K562 (cell line): ENCODE measurements around the gene DTX4. TPM values are rescaled to one million over a fixed set of nuclear protein-coding genes. Genes with fewer than 3 reads are reported as not detected.

Experiments used
- ATAC-seq: fragments of 200-7000 bp; cut with Tn5 transposase; 3 replicates; pipeline ENCODE4 v1.9.1; 2020; ENCODE audit warnings: moderate library complexity
- BruUV-seq: library from RNA; stranded (reverse); fragments of 400-500 nt; replicated peaks from 2 replicates; lab custom pipeline; 2021; lab: Mats Ljungman, UMichigan
- CTCF ChIA-PET: fragments of 300-600 bp; formaldehyde crosslinking; extraction: SDS; loops from one replicate; lab custom pipeline; 2021; ENCODE audit warnings: low intra/inter-chr PET ratio; lab: Yijun Ruan, JAX
- POLR2A ChIA-PET: fragments of 300-600, 350-650 bp; sonication (Branson Sonifier 250); formaldehyde crosslinking; extraction: SDS; loops from one replicate; lab custom pipeline; 2021; ENCODE audit warnings: antibody characterized with exemption, inconsistent platforms; lab: Yijun Ruan, JAX
- DNase-seq, 4 experiments: peaks; one replicate each; pipeline versions ENCODE4 v3.0.0 to v3.0.0-alpha.2; 2011 to 2018; ENCODE audit warnings: low spot score in 3 of 4, mixed read lengths in 3 of 4; ENCODE audit errors: extremely low read depth in 1 of 4
- FAIRE-seq: peaks from 2 replicates; lab custom pipeline; 2011; peaks lifted over from hg19 to GRCh38; lab: Jason Lieb, UNC
- H2AFZ ChIP-seq: 2 replicates; pipeline ENCODE4 v1.6.0; 2011; ENCODE audit warnings: low read depth, low read length, control low read depth, inconsistent platforms
- H3K27ac ChIP-seq: fragments of 200-600 bp; 3 replicates; pipeline ENCODE4 v1.8.0; 2011; ENCODE audit warnings: low read depth, mild to moderate bottlenecking, control low read depth, inconsistent platforms, low read length, moderate library complexity, mixed read lengths; ENCODE audit errors: extremely low read depth
- H3K27me3 ChIP-seq, 2 experiments: fragments of 300-600 bp in 1 of 2; 2 replicates in 1 of 2; 3 replicates in 1 of 2; pipeline versions ENCODE4 v1.6.0 to v1.8.0; 2011; ENCODE audit warnings: inconsistent platforms in 2 of 2, low read length in 2 of 2, mild to moderate bottlenecking in 1 of 2, mixed read lengths in 1 of 2, moderate library complexity in 1 of 2; ENCODE audit not compliant: control insufficient read depth in 2 of 2, insufficient read depth in 2 of 2
- H3K36me3 ChIP-seq: fragments of 300-600 bp; 3 replicates; pipeline ENCODE4 v1.8.0; 2011; ENCODE audit warnings: mild to moderate bottlenecking, low read length, inconsistent platforms; ENCODE audit not compliant: control insufficient read depth, insufficient read depth
- H3K4me1 ChIP-seq, 2 experiments: fragments of 200-600 bp in 1 of 2; replicated peaks in 1 of 2; 2 replicates in 1 of 2; 3 replicates in 1 of 2; pipeline versions ENCODE4 v1.5.1 to v1.8.0; 2011; ENCODE audit warnings: inconsistent platforms in 2 of 2, low read length in 2 of 2, mild to moderate bottlenecking in 1 of 2, mixed read lengths in 1 of 2, moderate library complexity in 1 of 2; ENCODE audit not compliant: control insufficient read depth in 2 of 2, insufficient read depth in 2 of 2
- H3K4me2 ChIP-seq: 2 replicates; pipeline ENCODE4 v1.6.1; 2011; ENCODE audit warnings: low read length, control low read depth, inconsistent platforms, mixed read lengths; ENCODE audit not compliant: insufficient read depth
- H3K4me3 ChIP-seq: fragments of 200-600 bp; sonication (generic), shearing (Covaris generic); 2 replicates; pipeline ENCODE4 v1.5.1; 2016; ENCODE audit warnings: control low read depth, inconsistent platforms
- H3K79me2 ChIP-seq: fragments of 200-600 bp; 3 replicates; pipeline ENCODE4 v1.8.0; 2011; ENCODE audit warnings: low read length, inconsistent platforms; ENCODE audit not compliant: control insufficient read depth, insufficient read depth
- H3K9ac ChIP-seq, 2 experiments: 2 replicates each; pipeline versions ENCODE4 v1.6.0 to v1.6.1; 2011; ENCODE audit warnings: low read depth in 2 of 2, low read length in 2 of 2, control low read depth in 1 of 2, inconsistent platforms in 1 of 2, mild to moderate bottlenecking in 1 of 2, mixed read lengths in 1 of 2; ENCODE audit not compliant: insufficient read depth in 1 of 2
- H3K9me1 ChIP-seq: one replicate; pipeline ENCODE4 v1.6.0; 2011; ENCODE audit warnings: inconsistent platforms, mild to moderate bottlenecking, low read length, moderate library complexity; ENCODE audit not compliant: control insufficient read depth, insufficient read depth
- H3K9me3 ChIP-seq: replicated peaks from 2 replicates; pipeline ENCODE4 v1.5.1; 2011; ENCODE audit warnings: low read depth, low read length, inconsistent platforms; ENCODE audit not compliant: control insufficient read depth, insufficient read depth
- H4K20me1 ChIP-seq: replicated peaks from 2 replicates; pipeline ENCODE4 v1.6.1; 2011; ENCODE audit warnings: low read length, inconsistent platforms, mixed read lengths; ENCODE audit not compliant: control insufficient read depth, insufficient read depth
- CXXC5 ChIP-seq: fragments of 250-450 bp; sonication (Bioruptor Pico); IDR thresholded peaks from 2 replicates; pipeline ENCODE4 v1.8.0; 2022; ENCODE audit warnings: inconsistent platforms, mild to moderate bottlenecking, moderate library complexity
- E2F6 ChIP-seq, 2 experiments: IDR thresholded peaks; 2 replicates each; pipeline ENCODE4 v1.6.1; 2011; ENCODE audit warnings: borderline replicate concordance in 1 of 2, control low read depth in 1 of 2, low read depth in 1 of 2, low read length in 1 of 2, mild to moderate bottlenecking in 1 of 2, mixed read lengths in 1 of 2, moderate library complexity in 1 of 2; ENCODE audit not compliant: insufficient read depth in 1 of 2, insufficient read length in 1 of 2, poor library complexity in 1 of 2, severe bottlenecking in 1 of 2; ENCODE audit errors: extremely low read depth in 1 of 2
- ID3 ChIP-seq, 2 experiments: fragments of 250-450 bp in 1 of 2; fragments of 450-650 bp in 1 of 2; sonication (Bioruptor Pico) in 1 of 2; IDR thresholded peaks; 2 replicates each; pipeline versions ENCODE4 v1.6.1 to v1.8.0; 2016 to 2021; ENCODE audit warnings: mild to moderate bottlenecking in 2 of 2, moderate library complexity in 2 of 2, missing compliant biosample characterization in 1 of 2, missing genetic modification characterization in 1 of 2
- MAFF ChIP-seq: IDR thresholded peaks from 2 replicates; pipeline ENCODE4 v1.6.1; 2012; ENCODE audit warnings: low read length, improper control_type of control experiment
- MAFG ChIP-seq: fragments of 450-650 bp; conservative IDR thresholded peaks from 2 replicates; pipeline ENCODE4 v1.6.1; 2016; ENCODE audit warnings: missing genetic modification characterization, missing compliant biosample characterization
- NCOA4 ChIP-seq: fragments of 450-650 bp; IDR thresholded peaks from 2 replicates; pipeline ENCODE4 v1.6.1; 2018; ENCODE audit warnings: mild to moderate bottlenecking; ENCODE audit not compliant: partially characterized antibody
- NR2C1 ChIP-seq, 2 experiments: fragments of 450-650 bp; IDR thresholded peaks; 2 replicates each; pipeline ENCODE4 v1.6.1; 2017; ENCODE audit warnings: mild to moderate bottlenecking in 2 of 2, antibody characterized with exemption in 1 of 2, inconsistent platforms in 1 of 2, missing compliant biosample characterization in 1 of 2, missing genetic modification characterization in 1 of 2
- PTRF ChIP-seq: fragments of 450-650 bp; IDR thresholded peaks from 2 replicates; pipeline ENCODE4 v1.6.1; 2016; ENCODE audit warnings: mild to moderate bottlenecking, missing genetic modification characterization, missing compliant biosample characterization
- RCOR1 ChIP-seq, 2 experiments: IDR thresholded peaks; 2 replicates each; pipeline ENCODE4 v1.6.1; 2012; ENCODE audit warnings: low read depth in 2 of 2, low read length in 2 of 2, borderline replicate concordance in 1 of 2, improper control_type of control experiment in 1 of 2
- TCF3 ChIP-seq: sonication (generic); formaldehyde crosslinking; IDR thresholded peaks from 2 replicates; pipeline ENCODE4 v1.4.0; 2020; ENCODE audit warnings: mild to moderate bottlenecking, missing genetic modification reagents
- TFAM ChIP-seq: fragments of 250-450 bp; sonication (Bioruptor Pico); conservative IDR thresholded peaks from 2 replicates; pipeline ENCODE4 v1.5.0; 2021; ENCODE audit warnings: mild to moderate bottlenecking, moderate library complexity
- XRCC3 ChIP-seq: fragments of 450-650 bp; IDR thresholded peaks from 2 replicates; pipeline ENCODE4 v1.6.1; 2017; ENCODE audit warnings: mild to moderate bottlenecking, moderate library complexity
- ZNF707 ChIP-seq: fragments of 250-450 bp; sonication (Bioruptor Pico); conservative IDR thresholded peaks from 2 replicates; pipeline ENCODE4 v1.8.0; 2022; ENCODE audit warnings: inconsistent platforms, mild to moderate bottlenecking, moderate library complexity
- WGBS: fragments of 100-300 bp; shearing (Covaris generic); methylation state at CpG from one replicate; pipeline ENCODE4 v1.1.6; 2016; ENCODE audit warnings: low coverage, mixed read lengths; ENCODE audit not compliant: insufficient coverage; ENCODE audit errors: missing lambda C conversion rate; 5-methylcytosine and 5-hydroxymethylcytosine counted together
- in situ Hi-C: fragments of 300-500 bp; cut with MboI; formaldehyde crosslinking; loops from 4 replicates; pipeline ENCODE4 v1.15.0; 2018; ENCODE audit warnings: inconsistent platforms, mixed read lengths
- intact Hi-C: fragments of 100-400 bp; cut with micrococcal nuclease; formaldehyde crosslinking; loops from 2 replicates; pipeline ENCODE4 v1.14.2; 2022
- polyA plus RNA-seq, 8 experiments: library from polyadenylated mRNA; depleted of rRNA in 4 of 8; stranded (reverse) in 5 of 8; unstranded in 3 of 8; fragments of >200 nt; fragmentation: Nextera tagmentation in 2 of 8; fragmentation: Illumina TruSeq in 1 of 8; extraction: Ambion mirVana in 2 of 8; extraction: Trizol in 1 of 8; gene quantifications; 2 replicates each; pipeline versions ENCODE4 v1.2.1 to v1.2.3, GENCODE V29; 2011 to 2014; ENCODE audit warnings: inconsistent platforms in 1 of 8, missing spikeins in 1 of 8
- total RNA-seq, 7 experiments: library from RNA; depleted of rRNA in 6 of 7; stranded (reverse); fragments of >200 nt in 6 of 7; fragmentation: Illumina TruSeq in 2 of 7; extraction: Trizol in 2 of 7; gene quantifications; 2 replicates each; pipeline versions ENCODE4 v1.2.1 to v1.2.3, GENCODE V29; 2011 to 2021; ENCODE audit warnings: low replicate concordance in 1 of 7

The DTX4 gene
- total and polyA plus RNA-seq, 9 of the 15 experiments (the other 6 are each of a cell fraction or from before 2014, with no cell fraction given) = 0.03 to 0.47 (median 0.04) TPM; not detected in 4

- TF ChIP-seq ID3 (CRISPR knock-in tag; IDR thresholded peaks at IDR 0.05) = no peak
- TF ChIP-seq ID3 (tag; IDR thresholded peaks at IDR 0.05) = 0 out of 2 replicates have a peak, but pooled peaks have one; percentile 44
- no peak for TF ChIP-seq CXXC5 (CRISPR knock-in tag)
- TF ChIP-seq XRCC3 = no peak
- TF ChIP-seq MAFF = no peak
- TF ChIP-seq PTRF (tag) = no peak
- TF ChIP-seq NCOA4 = no peak
- no peak for TF ChIP-seq TFAM
- no peak for TF ChIP-seq MAFG (tag)
- TF ChIP-seq NR2C1 (IDR thresholded peaks at IDR 0.05) = peak; percentile 50; the same call in 1 of the 2 replicates
- peak; percentile 63 for TF ChIP-seq NR2C1 (tag; IDR thresholded peaks at IDR 0.05)
- TF ChIP-seq TCF3 (CRISPR knock-in tag) = peak; percentile 31
- TF ChIP-seq ZNF707 = no peak
Observed at GRCh38 chr11:59201353-59201752, 29.4 kb downstream of the DTX4 start (continued).

GRCh38 chr11:59204746-59205145, 32.8 kb downstream of the DTX4 start:
- intact Hi-C loops = no loop called here
- Histone ChIP-seq H3K9me1 (no peaks in the 10 kb centered on the region), H3K9me3 (no peaks in the 10 kb centered on the region), H3K27ac (no peak overlapping the region), H3K4me2 (no peak overlapping the region), H3K36me3 (no peaks in the 10 kb centered on the region), H2AFZ (no peak overlapping the region), H4K20me1 (no peaks in the 10 kb centered on the region; the same call in 1 of the 2 replicates)
- 3% methylated on average over 3 of the region's 3 CpGs for WGBS
- no TSS peak for BruUV-seq
- CTCF ChIA-PET = no interaction called here
- FAIRE-seq = no peak
- POLR2A ChIA-PET = no interaction called here
- TF ChIP-seq RCOR1 (IDR thresholded peaks at IDR 0.05; ENCODE audit: borderline replicate concordance in 1 of 2, low read depth in 2 of 2, low read length in 2 of 2) (no peak), E2F6 (IDR thresholded peaks at IDR 0.05; ENCODE audit: borderline replicate concordance in 1 of 2, extremely low read depth in 1 of 2, insufficient read depth in 1 of 2, insufficient read length in 1 of 2, low read depth in 1 of 2, low read length in 1 of 2, poor library complexity in 1 of 2, severe bottlenecking in 1 of 2) (no peak)
- TF ChIP-seq, all 486 proteins: peak for 0
- peaks cover 0 to 11% of the 10 kb centered on the region in 2 experiments; a peak in 3 of 5 replicates for H3K27me3 ChIP-seq
- ATAC-seq (no peak), DNase-seq (no peak)
- H3K9ac ChIP-seq = no peak overlapping the region; a peak in 1 of 4 replicates
- H3K79me2 ChIP-seq = no peaks in the 10 kb centered on the region
- in situ Hi-C loops = no loop called here
- no peak overlapping the region for H3K4me3 ChIP-seq
- H3K4me1 ChIP-seq = peaks cover 0 to 2% of the 10 kb centered on the region in 2 experiments; a peak in 1 of 5 replicates
